Loucy (cell line): Measurements from ENCODE around the gene LNPEP.

Experiments
- EZH2phosphoT487 ChIP-seq: fragments of 200-600 bp; IDR thresholded peaks from 2 replicates; pipeline ENCODE4 v1.6.1; 2018; ENCODE audit warnings: antibody characterized with exemption, mild to moderate bottlenecking, moderate library complexity, borderline replicate concordance
- TF ChIP-seq, protein P1 (sequence below): fragments of 200-600 bp; sonication (generic); conservative IDR thresholded peaks from 2 replicates; pipeline ENCODE4 v1.5.1; 2014; ENCODE audit warnings: mild to moderate bottlenecking, antibody characterized with exemption, low read length

DNA sequence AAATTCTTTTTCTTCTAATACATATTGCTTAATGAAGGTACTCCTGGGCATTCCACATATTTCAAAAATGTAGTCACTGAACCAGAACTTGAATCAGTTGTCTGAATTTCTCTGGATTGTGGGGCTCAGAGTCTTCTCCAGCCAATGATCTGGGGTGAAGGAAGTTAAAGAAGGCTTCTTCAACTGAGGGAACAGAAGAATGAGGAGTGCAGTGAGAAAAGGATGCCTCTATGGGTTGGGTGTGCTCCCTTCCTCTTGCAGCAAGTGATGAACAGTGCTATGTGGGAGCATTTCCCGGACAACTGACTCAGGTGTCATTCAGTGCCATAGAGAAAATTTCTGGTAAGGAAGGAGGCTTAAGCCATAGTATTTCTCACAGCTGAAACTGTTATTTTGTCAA is 7.9 kb downstream of the LNPEP start:
- TF ChIP-seq EZH2phosphoT487, result no peak
- TF ChIP-seq, protein P1, sequence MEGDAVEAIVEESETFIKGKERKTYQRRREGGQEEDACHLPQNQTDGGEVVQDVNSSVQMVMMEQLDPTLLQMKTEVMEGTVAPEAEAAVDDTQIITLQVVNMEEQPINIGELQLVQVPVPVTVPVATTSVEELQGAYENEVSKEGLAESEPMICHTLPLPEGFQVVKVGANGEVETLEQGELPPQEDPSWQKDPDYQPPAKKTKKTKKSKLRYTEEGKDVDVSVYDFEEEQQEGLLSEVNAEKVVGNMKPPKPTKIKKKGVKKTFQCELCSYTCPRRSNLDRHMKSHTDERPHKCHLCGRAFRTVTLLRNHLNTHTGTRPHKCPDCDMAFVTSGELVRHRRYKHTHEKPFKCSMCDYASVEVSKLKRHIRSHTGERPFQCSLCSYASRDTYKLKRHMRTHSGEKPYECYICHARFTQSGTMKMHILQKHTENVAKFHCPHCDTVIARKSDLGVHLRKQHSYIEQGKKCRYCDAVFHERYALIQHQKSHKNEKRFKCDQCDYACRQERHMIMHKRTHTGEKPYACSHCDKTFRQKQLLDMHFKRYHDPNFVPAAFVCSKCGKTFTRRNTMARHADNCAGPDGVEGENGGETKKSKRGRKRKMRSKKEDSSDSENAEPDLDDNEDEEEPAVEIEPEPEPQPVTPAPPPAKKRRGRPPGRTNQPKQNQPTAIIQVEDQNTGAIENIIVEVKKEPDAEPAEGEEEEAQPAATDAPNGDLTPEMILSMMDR, result no peak
